ENCODE data around the gene IGDCC3.

Gene IGDCC3

GRCh38 chr15:65389226-65389625, 11.4 kb upstream of the IGDCC3 start:
- no peak for DNase-seq (ENCODE audit: low read depth in 2 of 2, low spot score in 1 of 2)

- no peak for DNase-seq (ENCODE audit: low read depth in 2 of 2, low spot score in 1 of 2)
These were observed 10.7 kb upstream of the IGDCC3 start for GRCh38 chr15:65388306-65389080.

GRCh38 chr15:65386886-65387285, 9.1 kb upstream of the IGDCC3 start:
- no peak for DNase-seq (ENCODE audit: low read depth in 2 of 2, low spot score in 1 of 2)

GRCh38 chr15:65386376-65386775, 8.6 kb upstream of the IGDCC3 start:
- DNase-seq (ENCODE audit: low read depth in 2 of 2, low spot score in 1 of 2) = no peak

- no peak for DNase-seq (ENCODE audit: low read depth in 2 of 2, low spot score in 1 of 2)
These were observed 8.1 kb upstream of the IGDCC3 start for GRCh38 chr15:65385870-65386258.

GRCh38 chr15:65384895-65385869, 7.4 kb upstream of the IGDCC3 start:
- peak; percentile 60 to 70 for DNase-seq (ENCODE audit: low read depth in 2 of 2, low spot score in 1 of 2)

GRCh38 chr15:65384505-65384894, 6.7 kb upstream of the IGDCC3 start:
- no peak for DNase-seq (ENCODE audit: low read depth in 2 of 2, low spot score in 1 of 2)

- DNase-seq (ENCODE audit: low read depth in 2 of 2, low spot score in 1 of 2) = no peak
These were observed 6.2 kb upstream of the IGDCC3 start for GRCh38 chr15:65383991-65384390.

- no peak for DNase-seq (ENCODE audit: low read depth in 2 of 2, low spot score in 1 of 2)
These were observed 5.7 kb upstream of the IGDCC3 start for GRCh38 chr15:65383456-65383855.

- no peak for DNase-seq (ENCODE audit: low read depth in 2 of 2, low spot score in 1 of 2)
These were observed 5.1 kb upstream of the IGDCC3 start for GRCh38 chr15:65382921-65383320.

- DNase-seq (ENCODE audit: low read depth in 2 of 2, low spot score in 1 of 2) = no peak
These were observed 4.3 kb upstream of the IGDCC3 start for GRCh38 chr15:65382146-65382491.

GRCh38 chr15:65381445-65382145, 3.8 kb upstream of the IGDCC3 start:
- no peak for DNase-seq (ENCODE audit: low read depth in 2 of 2, low spot score in 1 of 2)

GRCh38 chr15:65379986-65380385, 2.2 kb upstream of the IGDCC3 start:
- no peak for DNase-seq (ENCODE audit: low read depth in 2 of 2, low spot score in 1 of 2)

GRCh38 chr15:65377105-65377975, 462 bp downstream of the IGDCC3 start:
- no peak for DNase-seq (ENCODE audit: low read depth in 2 of 2, low spot score in 1 of 2)

- DNase-seq (ENCODE audit: low read depth in 2 of 2, low spot score in 1 of 2) = no peak
These were observed 1.1 kb downstream of the IGDCC3 start for GRCh38 chr15:65376767-65377104.

- DNase-seq (ENCODE audit: low read depth in 2 of 2, low spot score in 1 of 2) = no peak
These were observed 1.8 kb downstream of the IGDCC3 start for GRCh38 chr15:65375871-65376607.

- no peak for DNase-seq (ENCODE audit: low read depth in 2 of 2, low spot score in 1 of 2)
These were observed 2.9 kb downstream of the IGDCC3 start for GRCh38 chr15:65374821-65375401.

GRCh38 chr15:65374334-65374733, 3.5 kb downstream of the IGDCC3 start:
- DNase-seq (ENCODE audit: low read depth in 2 of 2, low spot score in 1 of 2) = no peak

GRCh38 chr15:65373163-65373651, 4.6 kb downstream of the IGDCC3 start:
- no peak for DNase-seq (ENCODE audit: low read depth in 2 of 2, low spot score in 1 of 2)

- no peak for DNase-seq (ENCODE audit: low read depth in 2 of 2, low spot score in 1 of 2)
These were observed 5.1 kb downstream of the IGDCC3 start for GRCh38 chr15:65372787-65373067.

All from stimulated activated CD8-positive, alpha-beta memory T cell treated with anti-CD3 and anti-CD28 coated beads, Interleukin-4, amount 100 ng/mL, for 4 hours (primary cell).